HepG2 (cell line): ENCODE measurements around the gene ARHGAP9. TPM values are rescaled to one million over a fixed set of nuclear protein-coding genes. Genes with fewer than 3 reads are reported as not detected.

ENCODE experiments used
- ATF7 ChIP-seq, 2 experiments: fragments of 450-650 bp in 1 of 2; sonication (generic) in 1 of 2; formaldehyde crosslinking in 1 of 2; IDR thresholded peaks; 2 replicates each; pipeline versions ENCODE4 v1.4.0 to v1.6.1; 2016 to 2020; ENCODE audit warnings: antibody characterized with exemption in 1 of 2, mild to moderate bottlenecking in 1 of 2, missing genetic modification reagents in 1 of 2
- BCL3 ChIP-seq: sonication (generic); formaldehyde crosslinking; IDR thresholded peaks from 2 replicates; pipeline ENCODE4 v1.5.1; 2020; ENCODE audit warnings: mild to moderate bottlenecking, missing genetic modification reagents, moderate library complexity
- EED ChIP-seq: sonication (generic); formaldehyde crosslinking; IDR thresholded peaks from 2 replicates; pipeline ENCODE4 v1.5.0; 2020; ENCODE audit warnings: mild to moderate bottlenecking, missing genetic modification reagents
- ESRRA ChIP-seq: sonication (generic); formaldehyde crosslinking; IDR thresholded peaks from 2 replicates; pipeline ENCODE4 v1.5.1; 2020; ENCODE audit warnings: mild to moderate bottlenecking, low read depth, missing genetic modification reagents
- FOXO1 ChIP-seq: sonication (generic); formaldehyde crosslinking; IDR thresholded peaks from 2 replicates; pipeline ENCODE4 v1.4.0; 2020; ENCODE audit warnings: missing genetic modification reagents
- KLF16 ChIP-seq, 2 experiments: sonication (generic) in 1 of 2; formaldehyde crosslinking in 1 of 2; IDR thresholded peaks; 2 replicates each; pipeline versions ENCODE4 v1.6.1 to v1.8.0; 2016 to 2023; ENCODE audit warnings: missing genetic modification reagents in 2 of 2, missing compliant biosample characterization in 1 of 2
- POLR2AphosphoS2 ChIP-seq: IDR thresholded peaks from 2 replicates; pipeline ENCODE4 v1.6.1; 2011; ENCODE audit warnings: low read depth, low read length, improper control_type of control experiment
- SP4 ChIP-seq: sonication (generic); formaldehyde crosslinking; IDR thresholded peaks from 2 replicates; pipeline ENCODE4 v1.8.1; 2023; ENCODE audit warnings: mild to moderate bottlenecking, missing genetic modification reagents
- SRY ChIP-seq: sonication (generic); formaldehyde crosslinking; IDR thresholded peaks from 2 replicates; pipeline ENCODE4 v1.8.0; 2022; ENCODE audit warnings: mild to moderate bottlenecking, missing genetic modification reagents
- ZNF232 ChIP-seq: sonication (generic); formaldehyde crosslinking; IDR thresholded peaks from 2 replicates; pipeline ENCODE4 v1.4.0; 2020; ENCODE audit warnings: missing genetic modification reagents, borderline replicate concordance
- ZNF501 ChIP-seq: sonication (generic); formaldehyde crosslinking; IDR thresholded peaks from 2 replicates; pipeline ENCODE4 v1.5.1; 2020; ENCODE audit warnings: mild to moderate bottlenecking, moderate library complexity, missing genetic modification reagents
- ZNF607 ChIP-seq: sonication (generic); formaldehyde crosslinking; IDR thresholded peaks from 2 replicates; pipeline ENCODE4 v1.5.1; 2020; ENCODE audit warnings: missing genetic modification reagents, mild to moderate bottlenecking, borderline replicate concordance
- polyA plus RNA-seq, 8 experiments: library from polyadenylated mRNA; depleted of rRNA in 3 of 8; stranded (reverse) in 7 of 8; unstranded in 1 of 8; fragments of >200 nt; fragmentation: Illumina TruSeq in 4 of 8; extraction: Trizol in 4 of 8; gene quantifications; 2 replicates each; pipeline versions ENCODE4 v1.2.1 to v1.2.3, GENCODE V29; 2011 to 2016; ENCODE audit warnings: low read depth in 4 of 8, missing spikeins in 1 of 8, mixed read lengths in 1 of 8; ENCODE audit not compliant: insufficient read depth in 1 of 8
- total RNA-seq, 5 experiments: library from RNA; depleted of rRNA; stranded (reverse); fragments of >200 nt; fragmentation: Illumina TruSeq; extraction: Trizol; gene quantifications; 2 replicates each; pipeline ENCODE4 v1.2.3, GENCODE V29; 2016; ENCODE audit warnings: low read depth in 1 of 5
- TF ChIP-seq, protein P1 (sequence below): sonication (generic); formaldehyde crosslinking; IDR thresholded peaks from 2 replicates; pipeline ENCODE4 v1.4.0; 2020; ENCODE audit warnings: mild to moderate bottlenecking, missing genetic modification reagents
- TF ChIP-seq, protein P2 (sequence below): sonication (generic); formaldehyde crosslinking; IDR thresholded peaks from 2 replicates; pipeline ENCODE4 v1.5.1; 2020; ENCODE audit warnings: mild to moderate bottlenecking, missing genetic modification reagents, moderate library complexity
- TF ChIP-seq, protein P3 (sequence below): sonication (generic); formaldehyde crosslinking; IDR thresholded peaks from 2 replicates; pipeline ENCODE4 v1.4.0; 2020; ENCODE audit warnings: low read depth, mild to moderate bottlenecking, missing genetic modification reagents

The ARHGAP9 gene
- total and polyA plus RNA-seq, 2 of the 13 experiments (the other 11 are each of a cell fraction or from before 2014, with no cell fraction given), result 0.18 to 1.2 TPM

DNA sequence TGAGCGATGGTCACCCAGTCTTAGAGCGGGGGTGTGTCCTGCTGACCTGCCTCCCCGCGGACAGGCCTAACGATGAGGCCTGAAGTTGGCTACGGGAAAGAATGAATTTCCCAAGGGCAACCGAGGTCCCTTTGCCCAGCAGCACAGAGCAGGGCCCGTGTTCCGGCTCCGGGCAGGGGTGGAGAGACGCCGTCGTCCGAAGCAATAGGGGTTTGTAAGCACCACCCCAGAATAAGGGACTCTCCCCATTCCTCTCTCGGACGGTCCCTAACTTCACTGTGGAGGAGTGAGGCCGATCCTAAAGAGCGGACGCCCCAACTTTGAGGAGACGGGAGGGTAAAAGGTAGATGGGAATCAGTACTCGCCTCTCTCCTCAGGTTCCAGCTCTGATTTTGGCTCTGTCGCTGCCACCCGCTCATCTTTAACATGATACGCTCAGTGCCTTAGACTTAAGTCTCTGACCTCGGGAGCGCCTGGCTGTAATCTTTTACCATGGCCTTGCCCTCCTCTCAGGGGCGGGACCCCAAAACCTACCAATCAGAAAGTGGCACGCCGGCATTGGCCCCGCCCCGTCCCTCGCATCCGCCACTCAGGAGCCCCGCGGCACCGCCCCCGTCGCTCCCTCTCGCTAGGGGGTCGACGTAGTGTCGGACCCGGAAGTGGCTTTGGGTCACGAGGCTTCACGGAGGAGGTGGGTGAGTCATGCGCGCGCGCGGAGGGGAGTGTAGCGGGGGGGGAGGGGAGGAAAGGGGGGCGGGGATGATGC is 40.6 kb upstream of the ARHGAP9 start, which contains the start of gene DDIT3 (continued):
- TF ChIP-seq, protein P1, sequence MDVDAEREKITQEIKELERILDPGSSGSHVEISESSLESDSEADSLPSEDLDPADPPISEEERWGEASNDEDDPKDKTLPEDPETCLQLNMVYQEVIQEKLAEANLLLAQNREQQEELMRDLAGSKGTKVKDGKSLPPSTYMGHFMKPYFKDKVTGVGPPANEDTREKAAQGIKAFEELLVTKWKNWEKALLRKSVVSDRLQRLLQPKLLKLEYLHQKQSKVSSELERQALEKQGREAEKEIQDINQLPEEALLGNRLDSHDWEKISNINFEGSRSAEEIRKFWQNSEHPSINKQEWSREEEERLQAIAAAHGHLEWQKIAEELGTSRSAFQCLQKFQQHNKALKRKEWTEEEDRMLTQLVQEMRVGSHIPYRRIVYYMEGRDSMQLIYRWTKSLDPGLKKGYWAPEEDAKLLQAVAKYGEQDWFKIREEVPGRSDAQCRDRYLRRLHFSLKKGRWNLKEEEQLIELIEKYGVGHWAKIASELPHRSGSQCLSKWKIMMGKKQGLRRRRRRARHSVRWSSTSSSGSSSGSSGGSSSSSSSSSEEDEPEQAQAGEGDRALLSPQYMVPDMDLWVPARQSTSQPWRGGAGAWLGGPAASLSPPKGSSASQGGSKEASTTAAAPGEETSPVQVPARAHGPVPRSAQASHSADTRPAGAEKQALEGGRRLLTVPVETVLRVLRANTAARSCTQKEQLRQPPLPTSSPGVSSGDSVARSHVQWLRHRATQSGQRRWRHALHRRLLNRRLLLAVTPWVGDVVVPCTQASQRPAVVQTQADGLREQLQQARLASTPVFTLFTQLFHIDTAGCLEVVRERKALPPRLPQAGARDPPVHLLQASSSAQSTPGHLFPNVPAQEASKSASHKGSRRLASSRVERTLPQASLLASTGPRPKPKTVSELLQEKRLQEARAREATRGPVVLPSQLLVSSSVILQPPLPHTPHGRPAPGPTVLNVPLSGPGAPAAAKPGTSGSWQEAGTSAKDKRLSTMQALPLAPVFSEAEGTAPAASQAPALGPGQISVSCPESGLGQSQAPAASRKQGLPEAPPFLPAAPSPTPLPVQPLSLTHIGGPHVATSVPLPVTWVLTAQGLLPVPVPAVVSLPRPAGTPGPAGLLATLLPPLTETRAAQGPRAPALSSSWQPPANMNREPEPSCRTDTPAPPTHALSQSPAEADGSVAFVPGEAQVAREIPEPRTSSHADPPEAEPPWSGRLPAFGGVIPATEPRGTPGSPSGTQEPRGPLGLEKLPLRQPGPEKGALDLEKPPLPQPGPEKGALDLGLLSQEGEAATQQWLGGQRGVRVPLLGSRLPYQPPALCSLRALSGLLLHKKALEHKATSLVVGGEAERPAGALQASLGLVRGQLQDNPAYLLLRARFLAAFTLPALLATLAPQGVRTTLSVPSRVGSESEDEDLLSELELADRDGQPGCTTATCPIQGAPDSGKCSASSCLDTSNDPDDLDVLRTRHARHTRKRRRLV (CRISPR knock-in tag), result peak; percentile 45; the same call in 1 of the 2 replicates
- TF ChIP-seq ESRRA (CRISPR knock-in tag) (peak; percentile 74; the same call in 1 of the 2 replicates), BCL3 (CRISPR knock-in tag) (peak; percentile 62; the same call in 1 of the 2 replicates), SP4 (CRISPR knock-in tag) (peak; percentile 98), FOXO1 (CRISPR knock-in tag) (peak; percentile 34; the same call in 1 of the 2 replicates), ZNF501 (CRISPR knock-in tag) (0 out of 2 replicates have a peak, but pooled peaks have one; percentile 0), KLF16 (CRISPR knock-in tag; IDR thresholded peaks at IDR 0.05) (peak in 1 of 2 experiments; percentile 87; a peak in 2 of 4 replicates), ATF7 (IDR thresholded peaks at IDR 0.05) (peak; percentile 16; the same call in 1 of the 2 replicates), ATF7 (CRISPR knock-in tag; IDR thresholded peaks at IDR 0.05) (peak; percentile 42; the same call in 1 of the 2 replicates), POLR2AphosphoS2 (peak; percentile 95), EED (peak; percentile 91; the same call in 1 of the 2 replicates), ZNF232 (peak; percentile 80; the same call in 1 of the 2 replicates), SRY (CRISPR knock-in tag) (peak; percentile 62; the same call in 1 of the 2 replicates), ZNF607 (0 out of 2 replicates have a peak, but pooled peaks have one; percentile 12)
- TF ChIP-seq, protein P2, sequence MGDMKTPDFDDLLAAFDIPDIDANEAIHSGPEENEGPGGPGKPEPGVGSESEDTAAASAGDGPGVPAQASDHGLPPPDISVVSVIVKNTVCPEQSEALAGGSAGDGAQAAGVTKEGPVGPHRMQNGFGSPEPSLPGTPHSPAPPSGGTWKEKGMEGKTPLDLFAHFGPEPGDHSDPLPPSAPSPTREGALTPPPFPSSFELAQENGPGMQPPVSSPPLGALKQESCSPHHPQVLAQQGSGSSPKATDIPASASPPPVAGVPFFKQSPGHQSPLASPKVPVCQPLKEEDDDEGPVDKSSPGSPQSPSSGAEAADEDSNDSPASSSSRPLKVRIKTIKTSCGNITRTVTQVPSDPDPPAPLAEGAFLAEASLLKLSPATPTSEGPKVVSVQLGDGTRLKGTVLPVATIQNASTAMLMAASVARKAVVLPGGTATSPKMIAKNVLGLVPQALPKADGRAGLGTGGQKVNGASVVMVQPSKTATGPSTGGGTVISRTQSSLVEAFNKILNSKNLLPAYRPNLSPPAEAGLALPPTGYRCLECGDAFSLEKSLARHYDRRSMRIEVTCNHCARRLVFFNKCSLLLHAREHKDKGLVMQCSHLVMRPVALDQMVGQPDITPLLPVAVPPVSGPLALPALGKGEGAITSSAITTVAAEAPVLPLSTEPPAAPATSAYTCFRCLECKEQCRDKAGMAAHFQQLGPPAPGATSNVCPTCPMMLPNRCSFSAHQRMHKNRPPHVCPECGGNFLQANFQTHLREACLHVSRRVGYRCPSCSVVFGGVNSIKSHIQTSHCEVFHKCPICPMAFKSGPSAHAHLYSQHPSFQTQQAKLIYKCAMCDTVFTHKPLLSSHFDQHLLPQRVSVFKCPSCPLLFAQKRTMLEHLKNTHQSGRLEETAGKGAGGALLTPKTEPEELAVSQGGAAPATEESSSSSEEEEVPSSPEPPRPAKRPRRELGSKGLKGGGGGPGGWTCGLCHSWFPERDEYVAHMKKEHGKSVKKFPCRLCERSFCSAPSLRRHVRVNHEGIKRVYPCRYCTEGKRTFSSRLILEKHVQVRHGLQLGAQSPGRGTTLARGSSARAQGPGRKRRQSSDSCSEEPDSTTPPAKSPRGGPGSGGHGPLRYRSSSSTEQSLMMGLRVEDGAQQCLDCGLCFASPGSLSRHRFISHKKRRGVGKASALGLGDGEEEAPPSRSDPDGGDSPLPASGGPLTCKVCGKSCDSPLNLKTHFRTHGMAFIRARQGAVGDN, result peak; percentile 68
- TF ChIP-seq, protein P3, sequence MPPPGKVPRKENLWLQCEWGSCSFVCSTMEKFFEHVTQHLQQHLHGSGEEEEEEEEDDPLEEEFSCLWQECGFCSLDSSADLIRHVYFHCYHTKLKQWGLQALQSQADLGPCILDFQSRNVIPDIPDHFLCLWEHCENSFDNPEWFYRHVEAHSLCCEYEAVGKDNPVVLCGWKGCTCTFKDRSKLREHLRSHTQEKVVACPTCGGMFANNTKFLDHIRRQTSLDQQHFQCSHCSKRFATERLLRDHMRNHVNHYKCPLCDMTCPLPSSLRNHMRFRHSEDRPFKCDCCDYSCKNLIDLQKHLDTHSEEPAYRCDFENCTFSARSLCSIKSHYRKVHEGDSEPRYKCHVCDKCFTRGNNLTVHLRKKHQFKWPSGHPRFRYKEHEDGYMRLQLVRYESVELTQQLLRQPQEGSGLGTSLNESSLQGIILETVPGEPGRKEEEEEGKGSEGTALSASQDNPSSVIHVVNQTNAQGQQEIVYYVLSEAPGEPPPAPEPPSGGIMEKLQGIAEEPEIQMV (CRISPR knock-in tag), result peak; percentile 68
